Esophagus squamous epithelium (tissue), 5 donors: ENCODE measurements around the gene OLAH. TPM values are rescaled to one million over a fixed set of nuclear protein-coding genes. Genes with fewer than 3 reads are reported as not detected.

Experiments used
- DNase-seq: peaks from one replicate; lab custom pipeline; 2025; lab: John Stamatoyannopoulos, UW
- H3K27ac ChIP-seq, 4 donors: fragments of 200-600 bp; sonication (generic); one replicate each; pipeline ENCODE4 v1.5.1; 2016 to 2019; ENCODE audit warnings: mild to moderate bottlenecking in 1 of 4
- H3K27me3 ChIP-seq, 4 donors: fragments of 200-600 bp; sonication (generic); 1 replicate in 3 of 4; 2 replicates in 1 of 4; pipeline versions ENCODE4 v1.5.1 to v1.6.0; 2017 to 2021; ENCODE audit warnings: antibody characterized with exemption in 1 of 4
- H3K36me3 ChIP-seq, 3 donors: fragments of 200-600 bp; sonication (generic); one replicate each; pipeline ENCODE4 v1.5.1; 2016 to 2019
- H3K4me1 ChIP-seq, 3 donors: fragments of 200-600 bp; sonication (generic); one replicate each; pipeline ENCODE4 v1.5.1; 2017 to 2019
- H3K4me3 ChIP-seq, 4 donors: fragments of 200-600 bp; sonication (generic); 1 replicate in 3 of 4; 2 replicates in 1 of 4; pipeline ENCODE4 v1.5.1; 2016 to 2019; ENCODE audit warnings: mild to moderate bottlenecking in 2 of 4, moderate library complexity in 1 of 4
- H3K9me3 ChIP-seq, 3 donors: fragments of 200-600 bp; sonication (generic); one replicate each; pipeline ENCODE4 v1.5.1; 2016 to 2019
- POLR2A ChIP-seq, 4 donors: fragments of 450-650 bp; IDR thresholded peaks; one replicate each; pipeline ENCODE4 v1.6.1; 2017; ENCODE audit warnings: antibody characterized with exemption in 4 of 4, mild to moderate bottlenecking in 4 of 4, moderate library complexity in 3 of 4
- WGBS, 2 donors: methylation state at CpG; one replicate each; pipeline ENCODE4 v1.1.5; 2018; 5-methylcytosine and 5-hydroxymethylcytosine counted together
- intact Hi-C: fragments of 100-400 bp; cut with DNase I; formaldehyde crosslinking; loops from one replicate; pipeline ENCODE4 v1.15.0; 2022
- total RNA-seq, 4 donors: library from RNA; depleted of rRNA; stranded (reverse); fragments of >200 nt; gene quantifications; one replicate each; pipeline ENCODE4 v1.1.0, GENCODE V29; 2016
- TF ChIP-seq, protein P1 (sequence below), 6 experiments: fragments of 450-650 bp in 4 of 6; fragments of 200-600 bp in 2 of 6; sonication (generic) in 2 of 6; IDR thresholded peaks; one replicate each; pipeline ENCODE4 v1.5.1; 2016 to 2019; ENCODE audit warnings: antibody characterized with exemption in 6 of 6, mild to moderate bottlenecking in 4 of 6, moderate library complexity in 4 of 6
- donor health status: DM: yes; HTN: yes; CAD: no.

Gene OLAH
- total RNA-seq, 4 donors from 2014 or later = 0.57 to 9.4 (median 5.1) TPM

DNA sequence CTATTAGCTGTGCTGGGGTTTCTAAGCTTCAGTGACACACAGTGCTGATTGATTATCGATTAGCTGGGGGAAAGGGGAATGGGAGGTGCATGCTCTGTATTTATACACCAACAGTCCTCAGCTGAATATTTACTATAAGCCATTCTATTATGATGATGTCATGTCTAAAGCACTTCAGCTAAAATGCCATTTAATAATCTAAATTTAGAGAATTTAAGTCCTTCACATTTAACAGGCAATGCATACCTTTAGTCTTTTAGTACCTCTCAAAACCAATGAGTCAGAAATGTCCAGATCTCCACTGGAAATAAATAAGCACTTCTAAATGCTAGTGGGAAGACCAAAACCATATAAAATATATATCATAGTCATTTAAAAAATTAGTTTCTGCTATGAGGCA is 78.0 kb downstream of the OLAH start:
- 85 to 100% methylated on average over 1 of the region's 1 CpG for WGBS, 2 donors
- Histone ChIP-seq H3K27ac (no peak overlapping the region), H3K27me3 (no peaks in the 10 kb centered on the region), H3K9me3 (no peaks in the 10 kb centered on the region), H3K36me3 (peaks cover 0 to 66% (median 7%) of the 10 kb centered on the region in 3 donors), H3K4me1 (peaks cover 0 to 9% (median 0%) of the 10 kb centered on the region in 3 donors), H3K4me3 (no peak overlapping the region)
- TF ChIP-seq, protein P1, sequence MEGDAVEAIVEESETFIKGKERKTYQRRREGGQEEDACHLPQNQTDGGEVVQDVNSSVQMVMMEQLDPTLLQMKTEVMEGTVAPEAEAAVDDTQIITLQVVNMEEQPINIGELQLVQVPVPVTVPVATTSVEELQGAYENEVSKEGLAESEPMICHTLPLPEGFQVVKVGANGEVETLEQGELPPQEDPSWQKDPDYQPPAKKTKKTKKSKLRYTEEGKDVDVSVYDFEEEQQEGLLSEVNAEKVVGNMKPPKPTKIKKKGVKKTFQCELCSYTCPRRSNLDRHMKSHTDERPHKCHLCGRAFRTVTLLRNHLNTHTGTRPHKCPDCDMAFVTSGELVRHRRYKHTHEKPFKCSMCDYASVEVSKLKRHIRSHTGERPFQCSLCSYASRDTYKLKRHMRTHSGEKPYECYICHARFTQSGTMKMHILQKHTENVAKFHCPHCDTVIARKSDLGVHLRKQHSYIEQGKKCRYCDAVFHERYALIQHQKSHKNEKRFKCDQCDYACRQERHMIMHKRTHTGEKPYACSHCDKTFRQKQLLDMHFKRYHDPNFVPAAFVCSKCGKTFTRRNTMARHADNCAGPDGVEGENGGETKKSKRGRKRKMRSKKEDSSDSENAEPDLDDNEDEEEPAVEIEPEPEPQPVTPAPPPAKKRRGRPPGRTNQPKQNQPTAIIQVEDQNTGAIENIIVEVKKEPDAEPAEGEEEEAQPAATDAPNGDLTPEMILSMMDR (IDR thresholded peaks at IDR 0.05) = no peak
- no peak for TF ChIP-seq POLR2A (IDR thresholded peaks at IDR 0.05)
- no peak for DNase-seq
- intact Hi-C loops = no loop called here

DNA sequence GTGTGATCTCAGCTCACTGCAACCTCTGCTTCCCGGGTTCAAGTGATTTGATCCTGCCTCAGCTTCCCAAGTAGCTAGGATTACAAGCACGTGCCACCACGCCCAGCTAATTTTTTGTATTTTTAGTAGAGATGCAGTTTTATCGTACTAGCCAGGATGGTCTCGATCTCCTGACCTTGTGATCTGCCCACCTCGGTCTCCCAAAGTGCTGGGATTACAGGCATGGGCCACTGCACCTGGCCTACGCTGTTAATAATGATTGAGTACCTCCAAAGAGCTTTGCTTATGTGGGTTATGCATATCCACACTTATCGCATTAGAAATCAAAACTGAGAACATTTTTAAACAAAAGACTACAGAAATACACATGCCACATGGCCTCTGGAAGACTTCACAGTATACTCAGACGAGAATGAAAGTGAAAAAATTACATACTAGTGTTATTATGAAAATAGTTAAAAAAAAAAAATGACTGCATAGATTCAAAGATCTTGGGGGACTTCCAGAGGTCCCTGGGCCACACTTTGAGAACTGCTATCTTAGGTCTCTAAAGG is 78.8 kb downstream of the OLAH start:
- Histone ChIP-seq H3K4me1 (peaks cover 0 to 9% (median 0%) of the 10 kb centered on the region in 3 donors), H3K36me3 (peaks cover 0 to 71% (median 3%) of the 10 kb centered on the region in 3 donors), H3K27ac (no peak overlapping the region), H3K9me3 (no peaks in the 10 kb centered on the region), H3K4me3 (no peak overlapping the region), H3K27me3 (no peaks in the 10 kb centered on the region)
- no peak for DNase-seq
- TF ChIP-seq POLR2A (IDR thresholded peaks at IDR 0.05) = no peak
- TF ChIP-seq, protein P1 (IDR thresholded peaks at IDR 0.05) = no peak
- 91 to 93% methylated on average over 8 to 9 of the region's 9 CpGs for WGBS, 2 donors
- intact Hi-C loops = no loop called here

Other genes starting within 250 kb of the OLAH start
- gene CDNF, start 205.9 kb upstream of the OLAH start, total RNA-seq = 1 to 10 TPM in 2 of 4 donors, not detected in 2; 1.1 to 1.3 TPM
- gene HSPA14, start 205.6 kb upstream of the OLAH start, total RNA-seq = 10 to 100 TPM; 12.5 to 21.4 (median 13.1) TPM
- 1 to 10 TPM; 7.3 to 9.2 (median 8.2) TPM for gene MSANTD7, start 205.6 kb upstream of the OLAH start, total RNA-seq
- 10 to 100 TPM in 1 of 4 donors, 1 to 10 TPM in 3; 5.6 to 13.2 (median 8.9) TPM for gene SUV39H2, start 165.1 kb upstream of the OLAH start, total RNA-seq
- 10 to 100 TPM in 3 of 4 donors, 1 to 10 TPM in 1; 8.2 to 15.6 (median 11.4) TPM for gene DCLRE1C, start 89.8 kb upstream of the OLAH start, total RNA-seq
- gene MEIG1, start 84.6 kb upstream of the OLAH start, total RNA-seq = under 1 TPM in 1 of 4 donors, not detected in 3; 0.79 TPM
- under 1 TPM in 3 of 4 donors, not detected in 1; 0.31 to 0.91 (median 0.76) TPM for gene ACBD7, start 44.8 kb downstream of the OLAH start, total RNA-seq
- gene RPP38, start 53.4 kb downstream of the OLAH start, total RNA-seq = 10 to 100 TPM; 10.8 to 21.0 (median 14.8) TPM
- gene NMT2, start 124.8 kb downstream of the OLAH start, total RNA-seq = 10 to 100 TPM in 2 of 4 donors, 1 to 10 TPM in 2; 4.8 to 12.8 (median 7.8) TPM